IPS-NIHi7 (cell line): Measurements from ENCODE around the gene ZNF385A.
"Not testable (repeated sequence)": the region's sequence is repeated elsewhere in the genome, so short reads cannot be mapped to it uniquely, and the experiment has no call there.

ENCODE experiments used
- DNase-seq: peaks from one replicate; pipeline ENCODE4 v3.0.0; 2012; ENCODE audit warnings: mixed read lengths; ENCODE audit errors: extremely low spot score

The ZNF385A gene

GRCh38 chr12:54356951-54357356, 27.6 kb downstream of the ZNF385A start:
- DNase-seq: no peak

- DNase-seq: no peak
Measured at GRCh38 chr12:54356228-54356627, 28.3 kb downstream of the ZNF385A start.

- no peak for DNase-seq
Measured at GRCh38 chr12:54355104-54355815, 29.3 kb downstream of the ZNF385A start.

- not testable (repeated sequence) for DNase-seq
Measured at GRCh38 chr12:54354271-54354670, 30.3 kb downstream of the ZNF385A start.

GRCh38 chr12:54352891-54353874, 31.4 kb downstream of the ZNF385A start:
- no peak for DNase-seq

GRCh38 chr12:54352022-54352531, 32.5 kb downstream of the ZNF385A start:
- peak; percentile 72 for DNase-seq

GRCh38 chr12:54351341-54351740, 33.2 kb downstream of the ZNF385A start:
- DNase-seq: no peak

GRCh38 chr12:54350743-54351142, 33.8 kb downstream of the ZNF385A start:
- DNase-seq: no peak

- DNase-seq: no peak
Measured at GRCh38 chr12:54349679-54350078, 34.9 kb downstream of the ZNF385A start.

- DNase-seq: no peak
Measured at GRCh38 chr12:54349036-54349435, 35.5 kb downstream of the ZNF385A start.

- DNase-seq: no peak
Measured at GRCh38 chr12:54341378-54342300, 42.9 kb downstream of the ZNF385A start.

- no peak for DNase-seq
Measured at GRCh38 chr12:54340846-54341245, 43.7 kb downstream of the ZNF385A start.

GRCh38 chr12:54338698-54339296, 45.7 kb downstream of the ZNF385A start:
- DNase-seq: no peak

- DNase-seq: no peak
Measured at GRCh38 chr12:54337854-54338650, 46.5 kb downstream of the ZNF385A start.

GRCh38 chr12:54337280-54337842, 47.2 kb downstream of the ZNF385A start:
- no peak for DNase-seq

- DNase-seq: no peak
Measured at GRCh38 chr12:54333420-54334034, 51.0 kb downstream of the ZNF385A start.

- DNase-seq: no peak
Measured at GRCh38 chr12:54331461-54331860, 53.1 kb downstream of the ZNF385A start.

GRCh38 chr12:54330442-54330841, 54.1 kb downstream of the ZNF385A start:
- DNase-seq: no peak

GRCh38 chr12:54329759-54330158, 54.8 kb downstream of the ZNF385A start:
- no peak for DNase-seq
